GM13977 (cell line): Measurements from ENCODE around the gene NF1.

Source experiments
- DNase-seq: peaks from one replicate; pipeline ENCODE4 v3.0.0; 2012; ENCODE audit warnings: low spot score
- CTCF ChIP-seq: IDR thresholded peaks from 2 replicates; pipeline ENCODE4 v1.5.1; 2012; ENCODE audit warnings: mild to moderate bottlenecking, control low read depth; ENCODE audit not compliant: insufficient read depth; ENCODE audit errors: extremely low read depth, missing control alignments
- in situ Hi-C: fragments of 300-500 bp; cut with MboI; formaldehyde crosslinking; loops from one replicate; pipeline ENCODE4 v1.12.0; 2022; ENCODE audit warnings: low sequenced_read_pairs, low pct_unique_long_range_greater_than_20kb, mixed read lengths, inconsistent platforms; ENCODE audit not compliant: unreplicated experiment

The NF1 gene

GRCh38 chr17:31248986-31249834, 154.4 kb downstream of the NF1 start:
- no peak for DNase-seq
- TF ChIP-seq CTCF = no peak
- in situ Hi-C loops = no loop called here

- DNase-seq = no peak
- TF ChIP-seq CTCF = no peak
- in situ Hi-C loops = no loop called here
These were observed 155.0 kb downstream of the NF1 start for GRCh38 chr17:31249835-31250141.

GRCh38 chr17:31250229-31250628, 155.5 kb downstream of the NF1 start:
- in situ Hi-C loops = no loop called here
- peak; percentile 40 for DNase-seq
- no peak for TF ChIP-seq CTCF

- no peak for TF ChIP-seq CTCF
- peak; percentile 23 for DNase-seq
- in situ Hi-C loops = no loop called here
These were observed 156.6 kb downstream of the NF1 start for GRCh38 chr17:31251105-31251969.

GRCh38 chr17:31251970-31252328, 157.2 kb downstream of the NF1 start:
- TF ChIP-seq CTCF = no peak
- in situ Hi-C loops = no loop called here

GRCh38 chr17:31252741-31253140, 158.0 kb downstream of the NF1 start:
- in situ Hi-C loops = no loop called here
- no peak for DNase-seq
- no peak for TF ChIP-seq CTCF

More at GRCh38 chr17:31251970-31252328, 157.2 kb downstream of the NF1 start:
- DNase-seq = no peak
